A673 (cell line): ENCODE data around the gene UXT.

Experiments
- CTCF ChIP-seq: fragments of 300-800, 200-600 bp; sonication (generic); conservative IDR thresholded peaks from 2 replicates; pipeline ENCODE4 v1.5.1; 2017; ENCODE audit warnings: low read depth, mild to moderate bottlenecking, antibody characterized with exemption, low read length, moderate library complexity, mixed read lengths
- EZH2 ChIP-seq: fragments of 200-600 bp; sonication (generic); IDR thresholded peaks from 2 replicates; pipeline ENCODE4 v1.6.1; 2017; ENCODE audit warnings: borderline replicate concordance, low read depth, mild to moderate bottlenecking, mixed read lengths, antibody characterized with exemption, low read length; ENCODE audit not compliant: poor library complexity, severe bottlenecking

- TF ChIP-seq CTCF (no peak), EZH2 (no peak)
Measured at GRCh38 chrX:47707031-47707780, 48.2 kb upstream of the UXT start.
